ENCODE results near the gene MUC6. TPM values are rescaled to one million over a fixed set of nuclear protein-coding genes. Genes with fewer than 3 reads are reported as not detected.

Gene MUC6
- total and polyA plus RNA-seq, 10 of the 15 experiments (the other 5 are each of a cell fraction or from before 2014, with no cell fraction given) = 0.03 TPM; not detected in 8

- 96% methylated on average over 15 of the region's 15 CpGs for WGBS (ENCODE audit: insufficient coverage, insufficient replicate concordance, low lambda C conversion rate, missing lambda C conversion rate)
- no peak for FAIRE-seq
Measured at GRCh38 chr11:987671-988070, 48.8 kb downstream of the MUC6 start.

More at GRCh38 chr11:987671-988070, 48.8 kb downstream of the MUC6 start:
- no peak overlapping the region for H3K4me2 ChIP-seq (ENCODE audit: control insufficient read depth, insufficient read depth)
- H3K9ac ChIP-seq (ENCODE audit: control insufficient read depth, insufficient read depth, low read length) = no peak overlapping the region
- POLR2A ChIA-PET = interaction anchor here (0.6 kb wide), 1 partner anchor 1950 kb away, joined by 5 read pairs; no protein-coding TSS in a partner anchor
- H2AFZ ChIP-seq (ENCODE audit: control insufficient read depth, low read depth, low read length) = no peak overlapping the region
- SMC1A ChIA-PET (ENCODE audit: uncharacterized antibody, unreplicated experiment) = no interaction called here
- H4K20me1 ChIP-seq (ENCODE audit: control insufficient read depth, insufficient read depth) = no peaks in the 10 kb centered on the region
- TF ChIP-seq GATAD2B (conservative IDR thresholded peaks at IDR 0.05; ENCODE audit: low read depth) (no peak), CHD2 (IDR thresholded peaks at IDR 0.05; ENCODE audit: borderline replicate concordance, low read depth, low read length) (no peak), TCF7 (IDR thresholded peaks at IDR 0.05; ENCODE audit: borderline replicate concordance) (no peak), SUPT20H (IDR thresholded peaks at IDR 0.05; ENCODE audit: borderline replicate concordance, control insufficient read depth, low read depth, low read length) (no peak), RFX5 (IDR thresholded peaks at IDR 0.05; ENCODE audit: low read depth, low read length) (no peak), SIX5 (IDR thresholded peaks at IDR 0.05; ENCODE audit: low read depth, low read length, severe bottlenecking) (no peak), POLR2AphosphoS5 (IDR thresholded peaks at IDR 0.05; ENCODE audit: low read length) (no peak), ZNF24 (IDR thresholded peaks at IDR 0.05) (no peak), IRF5 (IDR thresholded peaks at IDR 0.05; ENCODE audit: borderline replicate concordance) (no peak), CBX3 (IDR thresholded peaks at IDR 0.05; ENCODE audit: borderline replicate concordance, low read depth) (no peak), MXI1 (IDR thresholded peaks at IDR 0.05; ENCODE audit: low read depth, low read length) (no peak), ZNF274 (IDR thresholded peaks at IDR 0.05; ENCODE audit: insufficient read depth, insufficient read length) (no peak), JUND (IDR thresholded peaks at IDR 0.05; ENCODE audit: low read depth, low read length) (no peak), ZSCAN29 (IDR thresholded peaks at IDR 0.05) (no peak), TARDBP (IDR thresholded peaks at IDR 0.05; ENCODE audit: borderline replicate concordance) (no peak)
- H3K27me3 ChIP-seq (replicated peaks in 1 of 2; ENCODE audit: control insufficient read depth in 2 of 2, insufficient read depth in 2 of 2, low read length in 1 of 2) = no peaks in the 10 kb centered on the region
- H3K9me3 ChIP-seq (replicated peaks; ENCODE audit: control insufficient read depth, insufficient read depth, low read length) = no peaks in the 10 kb centered on the region
- H3K4me1 ChIP-seq (ENCODE audit: control insufficient read depth, insufficient read depth, low read length) = no peaks in the 10 kb centered on the region
- no TSS peak for BruUV-seq (replicated peaks)
- CTCF ChIA-PET = no interaction called here
- no peak for ATAC-seq
- H3K27ac ChIP-seq (ENCODE audit: control insufficient read depth, insufficient read depth) = no peak overlapping the region
- no peak for DNase-seq (ENCODE audit: low read depth, low spot score)
- in situ Hi-C loops (cut with MboI) (no loop called here), intact Hi-C loops (cut with micrococcal nuclease; ENCODE audit: unreplicated experiment) (no loop called here)
- H3K4me3 ChIP-seq = no peak overlapping the region
- H3K79me2 ChIP-seq (ENCODE audit: control insufficient read depth, insufficient read depth, low read length) = no peaks in the 10 kb centered on the region
- peaks cover 12 to 34% of the 10 kb centered on the region in 2 experiments for H3K36me3 ChIP-seq (ENCODE audit: control insufficient read depth in 2 of 2, insufficient read depth in 2 of 2, low read length in 1 of 2)
- RAD21 ChIA-PET (ENCODE audit: unreplicated experiment) = no interaction called here
